ENCODE results near the gene ABCA4.

DNA sequence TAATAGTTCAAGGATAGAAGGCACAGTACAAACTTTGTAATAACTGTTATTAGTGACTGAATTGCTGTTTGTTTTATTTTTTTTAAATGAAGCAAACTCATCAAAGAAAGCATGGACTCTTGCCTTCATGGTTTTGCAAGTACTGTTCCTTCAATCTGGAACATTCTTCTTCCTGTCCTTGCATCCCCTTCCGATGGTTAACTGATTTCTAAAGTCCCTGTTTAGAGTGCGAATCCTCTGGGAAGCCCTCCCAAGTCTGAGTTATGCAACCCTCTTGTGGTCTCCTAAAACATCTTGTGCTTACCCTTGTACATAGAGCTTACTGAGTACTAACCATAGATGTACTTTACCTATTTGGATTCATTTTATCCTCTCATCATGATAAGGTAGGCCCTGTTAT, 159.5 kb downstream of the ABCA4 start:
- TF ChIP-seq, protein P1, sequence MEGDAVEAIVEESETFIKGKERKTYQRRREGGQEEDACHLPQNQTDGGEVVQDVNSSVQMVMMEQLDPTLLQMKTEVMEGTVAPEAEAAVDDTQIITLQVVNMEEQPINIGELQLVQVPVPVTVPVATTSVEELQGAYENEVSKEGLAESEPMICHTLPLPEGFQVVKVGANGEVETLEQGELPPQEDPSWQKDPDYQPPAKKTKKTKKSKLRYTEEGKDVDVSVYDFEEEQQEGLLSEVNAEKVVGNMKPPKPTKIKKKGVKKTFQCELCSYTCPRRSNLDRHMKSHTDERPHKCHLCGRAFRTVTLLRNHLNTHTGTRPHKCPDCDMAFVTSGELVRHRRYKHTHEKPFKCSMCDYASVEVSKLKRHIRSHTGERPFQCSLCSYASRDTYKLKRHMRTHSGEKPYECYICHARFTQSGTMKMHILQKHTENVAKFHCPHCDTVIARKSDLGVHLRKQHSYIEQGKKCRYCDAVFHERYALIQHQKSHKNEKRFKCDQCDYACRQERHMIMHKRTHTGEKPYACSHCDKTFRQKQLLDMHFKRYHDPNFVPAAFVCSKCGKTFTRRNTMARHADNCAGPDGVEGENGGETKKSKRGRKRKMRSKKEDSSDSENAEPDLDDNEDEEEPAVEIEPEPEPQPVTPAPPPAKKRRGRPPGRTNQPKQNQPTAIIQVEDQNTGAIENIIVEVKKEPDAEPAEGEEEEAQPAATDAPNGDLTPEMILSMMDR (IDR thresholded peaks at IDR 0.05) = no peak
- no peak for TF ChIP-seq SIN3A (IDR thresholded peaks at IDR 0.05; ENCODE audit: borderline replicate concordance, insufficient read depth, low read depth, low read length)
- TF ChIP-seq, protein P2, sequence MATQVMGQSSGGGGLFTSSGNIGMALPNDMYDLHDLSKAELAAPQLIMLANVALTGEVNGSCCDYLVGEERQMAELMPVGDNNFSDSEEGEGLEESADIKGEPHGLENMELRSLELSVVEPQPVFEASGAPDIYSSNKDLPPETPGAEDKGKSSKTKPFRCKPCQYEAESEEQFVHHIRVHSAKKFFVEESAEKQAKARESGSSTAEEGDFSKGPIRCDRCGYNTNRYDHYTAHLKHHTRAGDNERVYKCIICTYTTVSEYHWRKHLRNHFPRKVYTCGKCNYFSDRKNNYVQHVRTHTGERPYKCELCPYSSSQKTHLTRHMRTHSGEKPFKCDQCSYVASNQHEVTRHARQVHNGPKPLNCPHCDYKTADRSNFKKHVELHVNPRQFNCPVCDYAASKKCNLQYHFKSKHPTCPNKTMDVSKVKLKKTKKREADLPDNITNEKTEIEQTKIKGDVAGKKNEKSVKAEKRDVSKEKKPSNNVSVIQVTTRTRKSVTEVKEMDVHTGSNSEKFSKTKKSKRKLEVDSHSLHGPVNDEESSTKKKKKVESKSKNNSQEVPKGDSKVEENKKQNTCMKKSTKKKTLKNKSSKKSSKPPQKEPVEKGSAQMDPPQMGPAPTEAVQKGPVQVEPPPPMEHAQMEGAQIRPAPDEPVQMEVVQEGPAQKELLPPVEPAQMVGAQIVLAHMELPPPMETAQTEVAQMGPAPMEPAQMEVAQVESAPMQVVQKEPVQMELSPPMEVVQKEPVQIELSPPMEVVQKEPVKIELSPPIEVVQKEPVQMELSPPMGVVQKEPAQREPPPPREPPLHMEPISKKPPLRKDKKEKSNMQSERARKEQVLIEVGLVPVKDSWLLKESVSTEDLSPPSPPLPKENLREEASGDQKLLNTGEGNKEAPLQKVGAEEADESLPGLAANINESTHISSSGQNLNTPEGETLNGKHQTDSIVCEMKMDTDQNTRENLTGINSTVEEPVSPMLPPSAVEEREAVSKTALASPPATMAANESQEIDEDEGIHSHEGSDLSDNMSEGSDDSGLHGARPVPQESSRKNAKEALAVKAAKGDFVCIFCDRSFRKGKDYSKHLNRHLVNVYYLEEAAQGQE (IDR thresholded peaks at IDR 0.05; ENCODE audit: insufficient read depth in 1 of 2, low read depth in 2 of 2, low read length in 1 of 2) = no peak
- TF ChIP-seq POLR2AphosphoS5 (IDR thresholded peaks at IDR 0.05; ENCODE audit: low read depth, low read length) = no peak

All from Panc1 (cell line).